Activated T-cell treated with anti-CD3 and anti-CD28 coated beads, Interleukin-2, amount 50 U/mL, for 4 hours (primary cell): ENCODE results near the gene LGALS9C. TPM values are rescaled to one million over a fixed set of nuclear protein-coding genes. Genes with fewer than 3 reads are reported as not detected.
"Not testable (repeated sequence)": the region's sequence is repeated elsewhere in the genome, so short reads cannot be mapped to it uniquely, and the experiment has no call there.

ENCODE experiments used
- ATAC-seq, 2 donors: fragments of 200-7000 bp; cut with Tn5 transposase; one replicate each; pipeline ENCODE4 v1.10.0; 2021
- DNase-seq: peaks from one replicate; pipeline ENCODE4 v3.0.0-alpha.2; 2020
- H3K27me3 Mint-ChIP-seq: one replicate; pipeline ENCODE4 v1.8.0; 2021; ENCODE audit warnings: low read depth, mixed read lengths
- H3K36me3 Mint-ChIP-seq: one replicate; pipeline ENCODE4 v1.8.0; 2022; ENCODE audit warnings: mixed read lengths; ENCODE audit not compliant: insufficient read depth
- H3K4me1 Mint-ChIP-seq: one replicate; pipeline ENCODE4 v1.8.0; 2021; ENCODE audit warnings: low read depth, mixed read lengths
- H3K4me3 Mint-ChIP-seq: one replicate; pipeline ENCODE4 v1.8.0; 2021; ENCODE audit warnings: mild to moderate bottlenecking, moderate library complexity, mixed read lengths
- H3K9me3 Mint-ChIP-seq: one replicate; pipeline ENCODE4 v1.8.0; 2021; ENCODE audit warnings: mixed read lengths
- total RNA-seq, 3 donors: library from RNA; stranded (reverse); gene quantifications; one replicate each; pipeline ENCODE4 v1.2.1, GENCODE V29; 2021

Gene LGALS9C
- total RNA-seq, 3 donors from 2014 or later: 0.61 TPM; not detected in 2

DNA sequence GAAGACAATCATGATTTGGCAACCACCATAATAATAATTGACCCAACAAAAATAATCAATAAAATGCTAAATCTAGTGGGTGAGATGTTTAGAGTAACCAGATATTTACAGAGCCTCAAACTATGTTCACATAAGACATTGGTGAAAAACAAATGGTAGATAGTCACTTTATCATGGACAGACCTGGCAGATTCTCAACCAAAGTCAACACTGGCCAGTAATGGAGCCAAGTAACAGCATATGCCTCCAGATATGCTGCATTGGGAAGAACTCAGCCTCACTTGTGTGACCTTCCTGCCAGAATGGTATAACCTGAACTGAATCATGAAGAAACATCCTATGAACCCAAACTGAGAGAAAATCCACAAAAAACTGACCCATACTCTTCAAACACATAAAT is 53.8 kb downstream of the LGALS9C start:
- DNase-seq, ATAC-seq, H3K4me1 Mint-ChIP-seq, H3K27me3 Mint-ChIP-seq, H3K36me3 Mint-ChIP-seq, H3K4me3 Mint-ChIP-seq, H3K9me3 Mint-ChIP-seq: not testable (repeated sequence)

GRCh38 chr17:18542234-18542633 is 65.6 kb downstream of the LGALS9C start:
- not testable (repeated sequence) for H3K9me3 Mint-ChIP-seq, H3K27me3 Mint-ChIP-seq, H3K4me3 Mint-ChIP-seq, H3K4me1 Mint-ChIP-seq, H3K36me3 Mint-ChIP-seq, ATAC-seq, DNase-seq

DNA sequence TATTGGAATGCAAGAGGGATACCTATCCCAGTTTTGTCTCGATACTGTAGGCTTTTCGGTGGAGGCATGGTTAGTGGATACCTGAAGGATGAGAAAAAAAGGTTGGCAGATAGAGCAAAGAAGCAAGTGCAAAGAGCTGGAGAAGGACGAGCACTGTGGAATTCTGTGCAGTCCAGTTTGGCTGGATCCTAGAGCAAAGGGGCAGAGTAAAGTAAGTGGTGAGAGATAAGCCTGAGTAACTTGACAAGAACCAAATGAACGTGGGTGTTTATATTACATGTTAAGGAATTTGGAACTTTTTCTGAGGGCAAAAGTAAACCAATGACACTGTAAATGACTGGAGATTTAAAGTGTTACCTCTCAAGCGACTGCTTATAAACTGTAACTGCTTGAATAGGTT is 66.3 kb downstream of the LGALS9C start:
- H3K4me1 Mint-ChIP-seq, H3K36me3 Mint-ChIP-seq, ATAC-seq, H3K9me3 Mint-ChIP-seq, H3K4me3 Mint-ChIP-seq, H3K27me3 Mint-ChIP-seq, DNase-seq: not testable (repeated sequence)

Other genes with a start within 250 kb of the LGALS9C start
- 100 to 1,000 TPM; 235 to 264 (median 244) TPM for gene FLII, start 218.1 kb upstream of the LGALS9C start, total RNA-seq
- 1 to 10 TPM; 1.5 to 3.0 (median 2.1) TPM for gene MIEF2, start 216.1 kb upstream of the LGALS9C start, total RNA-seq
- 10 to 100 TPM; 76.2 to 82.7 (median 76.4) TPM for gene TOP3A, start 161.8 kb upstream of the LGALS9C start, total RNA-seq
- gene SMCR8, start 161.5 kb upstream of the LGALS9C start, total RNA-seq: 10 to 100 TPM; 20.3 to 22.3 (median 22.1) TPM
- 10 to 100 TPM; 26.5 to 36.9 (median 29.7) TPM for gene SHMT1, start 113.2 kb upstream of the LGALS9C start, total RNA-seq
- under 1 TPM in 2 of 3 donors, not detected in 1; 0.14 to 0.18 TPM for gene EVPLL, start 99.0 kb upstream of the LGALS9C start, total RNA-seq
- not detected for gene TBC1D28, start 167.6 kb downstream of the LGALS9C start, total RNA-seq
- gene FOXO3B, start 205.5 kb downstream of the LGALS9C start, total RNA-seq: 10 to 100 TPM in 1 of 3 donors, 1 to 10 TPM in 2; 6.5 to 11.3 (median 9.4) TPM